GM03348 (cell line): ENCODE data around the gene CEP112.

Experiments used
- DNase-seq: peaks from one replicate; pipeline ENCODE4 v3.0.0; 2012; ENCODE audit warnings: low spot score

CEP112 gene

GRCh38 chr17:66063686-66064085, 128.2 kb downstream of the CEP112 start:
- no peak for DNase-seq

GRCh38 chr17:66056148-66056547, 135.8 kb downstream of the CEP112 start:
- DNase-seq = no peak

- no peak for DNase-seq
Observed at GRCh38 chr17:66054242-66054641, 137.7 kb downstream of the CEP112 start.

GRCh38 chr17:66044083-66044482, 147.8 kb downstream of the CEP112 start:
- DNase-seq = no peak

DNA sequence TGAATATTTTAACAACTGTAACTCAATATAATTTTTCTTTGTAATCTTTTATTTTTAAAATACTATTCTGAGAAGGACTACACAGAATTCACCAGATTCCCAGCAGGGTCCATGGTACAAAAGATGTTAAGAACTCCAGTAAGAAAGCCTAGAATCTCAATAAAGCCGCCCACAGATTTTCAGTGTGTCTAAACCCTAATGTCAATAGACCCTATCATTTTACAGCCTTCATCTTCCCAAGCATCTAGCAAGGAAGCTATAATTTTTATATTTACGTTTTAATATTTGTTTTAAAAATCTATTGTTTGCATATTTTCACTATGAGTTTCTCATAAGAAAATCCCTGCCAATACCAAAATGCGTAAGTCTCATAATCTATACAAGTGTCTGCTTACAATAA, 148.5 kb downstream of the CEP112 start:
- DNase-seq = no peak

GRCh38 chr17:66040402-66040801, 151.5 kb downstream of the CEP112 start:
- DNase-seq = no peak

DNA sequence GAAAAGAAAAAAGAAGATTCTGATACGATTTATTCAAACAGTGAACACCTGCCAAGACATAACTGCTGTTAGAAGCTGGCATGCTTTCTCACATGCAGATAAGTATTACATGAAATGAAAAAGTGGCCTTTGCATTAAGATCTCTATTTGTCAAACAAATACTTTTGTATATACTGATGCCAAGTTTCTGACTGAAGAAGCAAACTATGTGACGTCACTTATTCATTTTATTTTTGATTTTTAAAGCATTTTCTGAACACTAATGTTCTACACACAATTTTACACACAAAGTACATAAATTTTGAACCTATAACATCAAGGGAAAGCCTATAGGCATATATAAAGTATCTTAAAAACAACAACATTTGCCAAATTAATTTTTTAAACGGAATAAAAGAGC, 153.8 kb downstream of the CEP112 start:
- no peak for DNase-seq

GRCh38 chr17:66037221-66037620, 154.7 kb downstream of the CEP112 start:
- no peak for DNase-seq

DNA sequence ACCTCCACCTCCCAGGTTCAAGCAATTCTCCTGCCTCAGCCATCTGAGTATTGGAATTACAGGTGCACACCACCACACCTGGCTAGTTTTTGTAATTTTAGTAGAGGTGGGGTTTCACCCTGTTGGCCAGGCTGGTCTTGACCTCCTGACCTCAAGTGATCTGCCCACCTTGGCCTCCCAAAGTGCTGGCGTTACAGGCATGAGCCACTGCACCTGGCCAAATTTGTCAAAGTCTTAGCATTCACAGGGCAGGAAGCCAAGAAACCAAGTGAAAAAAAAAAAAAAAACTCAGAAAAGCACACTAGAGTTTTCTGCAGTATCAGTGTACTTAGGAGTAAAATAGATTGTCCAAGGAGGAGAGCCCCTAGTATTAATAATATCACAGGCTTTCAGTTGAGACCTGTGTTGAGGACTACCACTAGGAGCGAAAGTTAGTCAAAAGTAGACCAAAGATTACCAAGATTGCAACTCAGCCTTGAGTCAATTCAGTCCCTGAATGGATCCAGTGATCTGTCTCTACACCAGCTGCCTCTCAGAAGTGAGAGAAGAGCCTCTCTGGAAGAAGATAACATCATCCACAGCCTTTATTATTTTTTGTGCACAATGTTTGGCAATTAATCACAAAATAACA, 159.7 kb downstream of the CEP112 start:
- DNase-seq = no peak

DNA sequence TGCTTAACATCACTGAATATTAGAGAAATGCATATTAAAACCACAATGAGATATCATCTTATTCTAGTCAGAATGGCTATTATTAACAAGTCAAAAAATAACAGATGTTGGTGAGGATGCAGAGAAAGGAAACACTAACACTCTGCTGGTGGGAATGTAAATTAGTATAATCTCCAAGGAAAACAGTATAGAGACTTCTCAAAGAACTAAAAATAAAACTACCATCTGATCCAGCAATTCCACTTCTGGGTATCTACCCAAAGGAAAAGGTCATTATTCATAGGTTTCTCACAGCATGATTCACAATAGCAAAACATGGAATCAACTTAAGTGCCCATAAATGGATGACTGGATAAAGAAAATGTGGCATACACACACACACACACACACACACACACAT, 166.4 kb downstream of the CEP112 start:
- DNase-seq = no peak

DNA sequence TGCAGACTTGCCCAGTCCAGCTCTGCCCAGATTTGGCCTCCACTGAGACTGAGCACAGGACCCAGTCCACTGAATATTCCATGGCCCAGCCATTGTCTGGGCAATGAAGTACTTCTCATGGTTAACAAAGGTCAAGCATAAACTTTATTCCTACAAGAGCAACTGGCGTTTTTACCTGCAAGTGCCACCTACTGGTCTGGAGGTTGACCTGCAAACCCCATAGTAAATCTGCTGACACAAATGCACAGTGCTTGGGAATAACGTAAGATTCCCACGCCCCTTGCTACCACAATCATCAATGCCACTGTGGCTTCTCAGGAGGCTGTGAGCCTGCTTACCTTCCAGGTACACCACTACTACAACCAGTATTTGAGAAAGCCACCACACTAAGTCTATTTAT, 170.2 kb downstream of the CEP112 start:
- DNase-seq = no peak

- no peak for DNase-seq
Observed at GRCh38 chr17:66018786-66019185, 173.1 kb downstream of the CEP112 start.

DNA sequence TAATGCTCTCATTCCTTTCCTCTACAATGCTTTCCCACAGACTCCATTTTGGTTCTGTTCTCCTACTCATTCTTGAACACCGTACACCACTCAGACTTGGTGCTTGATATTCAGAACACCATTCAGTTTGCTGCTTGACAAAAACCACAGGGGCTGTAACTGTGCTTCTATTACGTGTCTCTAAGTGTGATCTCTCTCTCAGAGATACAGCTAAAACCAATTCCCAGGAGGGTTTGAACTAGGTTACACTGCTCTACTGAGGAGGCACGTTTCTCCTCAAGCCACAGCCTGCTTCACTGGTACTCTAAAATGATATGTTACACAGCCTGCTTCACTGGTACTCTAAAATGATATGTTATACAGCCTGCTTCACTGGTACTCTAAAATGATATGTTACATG, 175.7 kb downstream of the CEP112 start:
- DNase-seq = no peak

- DNase-seq = no peak
Observed at GRCh38 chr17:66008680-66009079, 183.3 kb downstream of the CEP112 start.

DNA sequence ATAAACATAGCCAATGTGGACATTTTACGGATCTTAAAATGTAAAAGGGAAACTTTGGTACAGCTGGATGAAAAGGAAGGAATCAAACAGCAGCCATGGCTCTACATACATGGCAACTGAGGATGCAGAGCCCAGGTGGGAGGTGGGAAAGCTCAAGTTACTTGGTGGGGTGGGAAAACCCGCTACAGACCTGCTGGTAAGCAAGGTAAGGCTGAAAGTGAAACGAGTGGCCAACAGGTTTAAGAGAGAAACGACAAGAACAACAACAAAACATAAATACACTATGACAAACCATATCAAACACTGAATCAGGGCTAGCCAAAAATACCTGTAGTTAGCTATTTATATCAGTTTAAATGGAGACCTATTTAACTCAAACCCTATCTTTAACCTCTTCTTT, 185.3 kb downstream of the CEP112 start:
- DNase-seq = no peak

- DNase-seq = no peak
Observed at GRCh38 chr17:66002812-66003211, 189.1 kb downstream of the CEP112 start.

DNA sequence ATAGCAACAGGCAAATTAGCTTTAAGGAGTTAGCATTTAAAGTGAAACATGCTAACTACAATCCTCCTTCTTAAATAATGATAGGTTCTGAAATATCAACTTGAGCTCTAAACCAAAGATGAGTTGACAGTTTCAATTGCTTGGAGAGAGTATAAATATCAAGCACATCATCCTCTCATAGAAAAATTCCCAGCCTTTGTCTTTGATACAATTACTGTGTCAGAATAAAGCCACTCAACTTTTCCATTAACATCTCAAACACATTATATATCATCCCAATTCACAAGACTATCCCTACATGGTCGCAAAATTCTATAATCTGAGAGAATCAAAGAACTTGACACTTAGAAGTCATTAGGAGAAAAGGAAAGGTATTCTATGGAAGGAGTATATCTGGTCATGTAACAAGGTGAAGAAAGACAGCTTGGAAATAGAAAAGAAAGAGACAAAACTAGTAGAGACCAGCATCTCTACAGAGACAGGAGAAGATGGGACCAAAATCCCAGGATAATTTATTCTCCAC, 189.8 kb downstream of the CEP112 start:
- DNase-seq = no peak

- DNase-seq = no peak
Observed at GRCh38 chr17:66000216-66000615, 191.7 kb downstream of the CEP112 start.

DNA sequence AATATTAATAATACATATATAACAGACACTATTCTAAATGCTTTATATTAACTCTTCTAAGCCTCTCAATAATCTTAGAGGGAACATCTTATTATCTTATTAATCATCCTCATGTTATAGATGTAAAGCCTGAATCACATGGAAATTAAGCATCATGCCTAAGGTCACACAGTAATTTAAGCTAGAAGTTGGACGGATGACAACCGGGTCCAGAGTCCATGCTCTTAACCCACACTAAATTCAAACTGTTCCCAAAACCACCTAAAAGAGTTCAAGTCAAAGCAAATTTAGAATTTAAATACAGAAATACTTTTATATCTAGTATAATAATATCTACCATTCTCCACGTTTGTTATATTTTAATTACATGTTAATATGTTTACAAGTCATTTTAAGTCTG, 193.3 kb downstream of the CEP112 start:
- no peak for DNase-seq

DNA sequence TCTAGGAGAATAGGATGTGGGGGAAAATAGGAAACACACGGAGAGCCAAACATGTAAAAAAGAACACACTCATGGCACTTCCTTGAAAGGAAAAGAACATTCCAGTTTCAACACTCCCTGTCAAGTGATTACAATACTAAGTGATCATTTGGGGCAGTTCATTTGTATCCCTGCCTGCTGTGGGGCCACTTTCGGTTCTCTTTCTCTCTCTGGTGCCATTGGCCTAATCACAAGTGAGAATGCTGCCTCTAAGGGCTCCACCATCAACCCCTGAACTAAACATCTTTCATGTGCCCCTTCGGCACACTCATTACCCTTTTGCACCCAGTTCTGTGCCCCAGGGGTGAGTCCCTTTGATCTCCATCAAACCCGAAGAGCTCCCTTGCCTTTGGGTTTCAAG, 197.3 kb downstream of the CEP112 start:
- DNase-seq = no peak

DNA sequence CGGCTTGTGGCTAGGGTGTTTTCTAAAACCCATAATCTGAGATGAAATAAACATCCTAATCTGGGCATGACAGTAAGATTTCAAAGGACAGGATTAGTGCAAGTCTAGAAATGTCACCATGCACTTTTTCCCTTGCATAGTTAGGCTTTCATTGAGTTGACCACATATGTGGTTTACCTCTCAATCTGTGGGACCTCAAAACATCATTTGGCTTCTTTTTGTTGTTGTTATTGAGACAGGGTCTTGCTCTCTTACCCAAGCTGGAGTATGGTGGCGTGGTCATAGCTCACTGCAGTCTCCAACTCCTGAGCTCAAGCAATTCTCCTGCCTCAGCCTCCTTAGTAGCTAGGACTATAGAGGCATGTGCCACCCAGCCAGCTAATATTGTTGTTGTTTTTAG, 197.8 kb downstream of the CEP112 start:
- DNase-seq = no peak

GRCh38 chr17:65990593-65990992, 201.3 kb downstream of the CEP112 start:
- DNase-seq = no peak

DNA sequence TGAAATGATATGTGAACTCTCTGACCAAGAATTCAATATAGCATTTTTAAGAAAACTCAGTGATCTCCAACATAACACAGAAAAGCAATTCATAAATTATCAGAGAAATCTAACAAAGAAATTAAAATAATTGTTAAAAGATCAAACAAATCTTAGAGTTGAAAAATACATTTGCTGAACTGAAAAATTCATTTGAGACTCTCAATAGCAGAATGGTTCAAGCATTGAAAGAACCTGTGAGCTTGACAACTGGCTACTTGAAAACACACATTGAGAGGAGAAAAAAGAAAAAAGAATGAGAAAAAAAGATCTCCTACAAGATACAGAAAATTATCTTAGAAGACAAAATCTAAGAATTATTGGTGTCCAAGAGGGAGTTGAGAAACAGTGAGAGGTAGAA, 203.5 kb downstream of the CEP112 start:
- DNase-seq = no peak

GRCh38 chr17:65987988-65988387, 203.9 kb downstream of the CEP112 start:
- no peak for DNase-seq

GRCh38 chr17:65985571-65985970, 206.4 kb downstream of the CEP112 start:
- no peak for DNase-seq
